NCI-H2107 treated with DMSO at 0.1 percent for 48 hours (cell line): ENCODE results near the gene SLC44A4.

Experiments used
- DNase-seq: peaks from one replicate; lab custom pipeline; 2025; ENCODE audit not compliant: unreplicated experiment; lab: John Stamatoyannopoulos, UW

The SLC44A4 gene

GRCh38 chr6:31901415-31901952, 22.7 kb upstream of the SLC44A4 start:
- no peak for DNase-seq

GRCh38 chr6:31900917-31901414, 22.2 kb upstream of the SLC44A4 start:
- DNase-seq: no peak

GRCh38 chr6:31899882-31900722, 21.3 kb upstream of the SLC44A4 start:
- no peak for DNase-seq

GRCh38 chr6:31899215-31899614, 20.4 kb upstream of the SLC44A4 start:
- DNase-seq: no peak

GRCh38 chr6:31898383-31899011, 19.7 kb upstream of the SLC44A4 start:
- peak; percentile 25 for DNase-seq

- peak; percentile 39 for DNase-seq
Measured at GRCh38 chr6:31897612-31898382, 19.0 kb upstream of the SLC44A4 start, which contains the start of gene EHMT2. Gene EHMT2, minus strand, starts transcription at chr6:31897698. Its CDS starts 21 bp downstream, at chr6:31897677.

- DNase-seq: no peak
Measured at GRCh38 chr6:31896856-31897611, 18.2 kb upstream of the SLC44A4 start.

- DNase-seq: no peak
Measured at GRCh38 chr6:31896493-31896855, 17.7 kb upstream of the SLC44A4 start.

GRCh38 chr6:31892821-31893220, 14.0 kb upstream of the SLC44A4 start:
- no peak for DNase-seq

GRCh38 chr6:31889331-31889972, 10.7 kb upstream of the SLC44A4 start:
- no peak for DNase-seq

GRCh38 chr6:31888276-31889258, 9.8 kb upstream of the SLC44A4 start:
- DNase-seq: no peak

- DNase-seq: no peak
Measured at GRCh38 chr6:31887173-31888007, 8.6 kb upstream of the SLC44A4 start.

GRCh38 chr6:31886541-31886991, 7.8 kb upstream of the SLC44A4 start:
- no peak for DNase-seq

GRCh38 chr6:31884528-31885035, 5.8 kb upstream of the SLC44A4 start:
- no peak for DNase-seq

- DNase-seq: no peak
Measured at GRCh38 chr6:31883676-31884075, 4.9 kb upstream of the SLC44A4 start.

- no peak for DNase-seq
Measured at GRCh38 chr6:31882344-31882743, 3.5 kb upstream of the SLC44A4 start.

GRCh38 chr6:31881136-31881859, 2.5 kb upstream of the SLC44A4 start:
- no peak for DNase-seq
